AG20443 (cell line): Measurements from ENCODE around the gene ACLY.

ENCODE experiments used
- DNase-seq: peaks from one replicate; pipeline ENCODE4 v3.0.0; 2012; ENCODE audit warnings: low spot score, mixed read lengths

ACLY gene

GRCh38 chr17:41918314-41919164, at the start of gene ACLY:
ACLY (minus strand) TSS chr17:41918951; CDS start chr17:41913873, 5,078 bp downstream.
- DNase-seq, result peak; percentile 99

GRCh38 chr17:41967921-41968578, 49.3 kb upstream of the ACLY start:
- DNase-seq, result no peak

GRCh38 chr17:41967141-41967920, 48.6 kb upstream of the ACLY start:
- no peak for DNase-seq

GRCh38 chr17:41966463-41967140, 47.9 kb upstream of the ACLY start, which contains the start of gene CNP:
CNP (plus strand) TSS chr17:41966795; CDS start chr17:41966885, 90 bp downstream.
- DNase-seq, result peak; percentile 100

- DNase-seq, result peak; percentile 53
Measured at GRCh38 chr17:41965694-41966462, 47.1 kb upstream of the ACLY start.

GRCh38 chr17:41962768-41963434, 44.1 kb upstream of the ACLY start:
- peak; percentile 86 for DNase-seq

- DNase-seq, result no peak
Measured at GRCh38 chr17:41962111-41962510, 43.4 kb upstream of the ACLY start.

GRCh38 chr17:41959336-41960095, 40.8 kb upstream of the ACLY start:
- peak; percentile 64 for DNase-seq

GRCh38 chr17:41959030-41959335, 40.2 kb upstream of the ACLY start:
- DNase-seq, result no peak

GRCh38 chr17:41957869-41958439, 39.2 kb upstream of the ACLY start:
- DNase-seq, result no peak

GRCh38 chr17:41957031-41957868, 38.5 kb upstream of the ACLY start:
- no peak for DNase-seq

GRCh38 chr17:41956522-41956921, 37.8 kb upstream of the ACLY start:
- no peak for DNase-seq

GRCh38 chr17:41948762-41949460, 30.2 kb upstream of the ACLY start:
- no peak for DNase-seq

- DNase-seq, result no peak
Measured at GRCh38 chr17:41944943-41945342, 26.2 kb upstream of the ACLY start.

GRCh38 chr17:41943492-41943891, 24.7 kb upstream of the ACLY start:
- no peak for DNase-seq

- no peak for DNase-seq
Measured at GRCh38 chr17:41942626-41943373, 24.0 kb upstream of the ACLY start.

- no peak for DNase-seq
Measured at GRCh38 chr17:41941168-41941567, 22.4 kb upstream of the ACLY start.
